Left ventricle myocardium superior (tissue), 1 donor: ENCODE results near the gene AOPEP. TPM values are rescaled to one million over a fixed set of nuclear protein-coding genes. Genes with fewer than 3 reads are reported as not detected.
"Not testable (repeated sequence)": the region's sequence is repeated elsewhere in the genome, so short reads cannot be mapped to it uniquely, and the experiment has no call there.

ENCODE experiments used
- ATAC-seq: fragments of 200-7000 bp; cut with Tn5 transposase; one replicate; pipeline ENCODE4 v1.9.1; 2020; ENCODE audit warnings: mild to moderate bottlenecking, moderate library complexity
- DNase-seq: peaks from one replicate; pipeline ENCODE4 v3.0.0-alpha.2; 2020
- intact Hi-C: fragments of 100-400 bp; cut with micrococcal nuclease; formaldehyde crosslinking; loops from one replicate; pipeline ENCODE4 v1.11.0; 2022
- total RNA-seq: library from RNA; stranded (reverse); fragmentation: NEBNext Ultra II Directional; extraction: Animal tissue kit (Norgen Biotek cat#: 25700); gene quantifications from one replicate; pipeline ENCODE4 v1.2.1, GENCODE V29; 2021
- donor health status: DM: no; HTN: yes; CAD: no; lungs with severe emphysema.

AOPEP gene
- total RNA-seq, 1 donor from 2014 or later = 161 TPM

DNA sequence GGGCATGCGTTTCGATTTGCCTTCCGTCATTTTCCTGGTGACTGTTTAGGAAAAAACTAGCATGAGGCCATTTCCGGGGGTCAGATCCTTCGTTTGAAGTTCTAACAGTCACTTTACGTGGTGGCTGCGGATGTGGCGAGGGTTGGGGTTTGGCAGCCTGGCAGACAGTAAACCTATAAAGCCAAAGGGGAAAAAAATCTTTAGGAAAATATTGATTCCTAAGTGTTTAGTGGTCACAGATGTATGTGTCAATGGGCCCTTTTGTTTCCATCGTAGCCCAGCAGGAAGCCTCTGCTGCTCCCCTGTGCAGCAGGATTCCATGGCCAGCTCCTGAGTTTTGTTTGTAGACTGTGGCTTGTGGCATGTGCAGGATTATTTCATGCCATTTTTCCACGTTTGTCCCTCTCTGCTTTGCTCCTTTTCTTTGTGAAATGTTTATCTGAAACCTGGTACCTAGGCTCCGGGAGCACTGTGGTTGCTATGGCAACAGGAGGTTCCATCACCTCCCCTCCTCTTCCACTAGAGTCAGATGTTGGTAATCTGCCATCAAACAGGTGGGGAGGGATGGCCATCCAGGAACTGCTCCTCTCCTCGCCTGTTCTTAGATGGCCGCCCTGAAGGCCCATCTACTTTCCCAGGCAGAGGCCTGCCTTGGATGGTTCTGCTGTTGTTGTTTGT, 202.3 kb downstream of the AOPEP start:
- ATAC-seq (no peak), DNase-seq (no peak)
- intact Hi-C loops = no loop called here

DNA sequence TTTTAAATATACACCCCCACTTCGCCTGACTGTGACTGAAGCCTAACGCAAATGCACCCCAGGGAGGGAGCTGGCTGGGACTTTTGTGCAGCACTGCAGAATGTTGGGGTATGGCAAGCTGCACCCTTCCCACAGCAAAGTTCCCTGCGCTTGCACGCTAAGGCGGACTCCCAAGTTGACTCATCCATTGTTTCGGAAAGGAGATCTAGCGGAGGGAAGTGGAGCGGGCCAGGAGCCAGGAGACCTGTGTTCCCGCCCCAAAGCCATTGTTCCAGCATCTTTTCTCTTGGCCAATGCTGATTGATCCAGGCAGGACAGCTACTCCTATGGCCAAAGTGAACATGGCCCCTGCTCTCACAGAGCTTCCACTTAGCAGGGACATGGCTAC, 202.9 kb downstream of the AOPEP start:
- intact Hi-C loops = no loop called here
- ATAC-seq (peak; percentile 70), DNase-seq (peak; percentile 68)

DNA sequence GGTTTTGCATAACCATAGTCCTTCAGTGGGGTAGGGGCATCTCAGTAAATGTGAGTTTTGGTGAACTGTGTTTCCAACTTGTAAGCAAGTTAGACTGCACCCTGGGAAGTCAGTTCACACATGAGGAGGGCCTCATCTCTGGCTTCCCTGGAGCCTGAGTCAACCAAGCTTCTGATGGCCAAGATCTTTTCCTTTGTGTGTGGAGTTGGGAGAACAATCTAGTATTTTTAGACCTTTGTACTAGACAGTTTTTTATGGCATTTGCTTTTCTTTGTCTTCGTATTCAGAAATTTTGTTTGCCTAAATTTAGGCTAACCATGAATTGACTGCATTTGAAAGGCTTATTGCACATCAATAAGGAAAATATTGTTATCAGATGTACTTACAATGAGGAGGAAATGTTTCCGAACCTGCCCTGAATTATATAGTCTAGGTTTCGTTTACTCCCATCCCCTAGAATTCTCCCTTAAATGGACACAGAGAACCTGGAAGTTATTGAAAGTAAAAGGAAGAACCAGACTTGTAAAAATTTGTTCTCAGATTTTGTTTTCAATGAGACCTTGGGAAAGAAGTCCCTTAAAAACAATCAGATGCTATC, 204.6 kb downstream of the AOPEP start:
- ATAC-seq = no peak
- DNase-seq = no peak
- intact Hi-C loops = no loop called here

DNA sequence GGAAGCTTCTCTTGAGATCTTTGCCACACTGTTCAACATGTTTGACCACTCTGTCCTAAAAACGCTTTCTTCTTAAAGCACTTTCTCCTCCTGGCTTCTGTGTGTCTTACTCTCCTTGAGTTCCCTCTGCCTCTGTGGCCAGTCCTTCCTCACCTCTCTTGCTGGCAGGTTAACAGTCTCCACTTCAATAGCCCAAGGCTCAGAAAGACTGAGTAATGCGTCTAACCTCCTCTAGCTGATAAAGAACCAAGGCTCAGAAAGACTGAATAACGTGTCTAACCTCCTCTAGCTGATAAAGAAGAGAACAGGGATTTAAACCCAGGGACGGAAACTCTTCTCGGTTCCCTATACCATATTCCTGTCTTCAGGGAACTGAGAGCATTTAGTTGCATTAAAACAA, 205.2 kb downstream of the AOPEP start:
- intact Hi-C loops = no loop called here

DNA sequence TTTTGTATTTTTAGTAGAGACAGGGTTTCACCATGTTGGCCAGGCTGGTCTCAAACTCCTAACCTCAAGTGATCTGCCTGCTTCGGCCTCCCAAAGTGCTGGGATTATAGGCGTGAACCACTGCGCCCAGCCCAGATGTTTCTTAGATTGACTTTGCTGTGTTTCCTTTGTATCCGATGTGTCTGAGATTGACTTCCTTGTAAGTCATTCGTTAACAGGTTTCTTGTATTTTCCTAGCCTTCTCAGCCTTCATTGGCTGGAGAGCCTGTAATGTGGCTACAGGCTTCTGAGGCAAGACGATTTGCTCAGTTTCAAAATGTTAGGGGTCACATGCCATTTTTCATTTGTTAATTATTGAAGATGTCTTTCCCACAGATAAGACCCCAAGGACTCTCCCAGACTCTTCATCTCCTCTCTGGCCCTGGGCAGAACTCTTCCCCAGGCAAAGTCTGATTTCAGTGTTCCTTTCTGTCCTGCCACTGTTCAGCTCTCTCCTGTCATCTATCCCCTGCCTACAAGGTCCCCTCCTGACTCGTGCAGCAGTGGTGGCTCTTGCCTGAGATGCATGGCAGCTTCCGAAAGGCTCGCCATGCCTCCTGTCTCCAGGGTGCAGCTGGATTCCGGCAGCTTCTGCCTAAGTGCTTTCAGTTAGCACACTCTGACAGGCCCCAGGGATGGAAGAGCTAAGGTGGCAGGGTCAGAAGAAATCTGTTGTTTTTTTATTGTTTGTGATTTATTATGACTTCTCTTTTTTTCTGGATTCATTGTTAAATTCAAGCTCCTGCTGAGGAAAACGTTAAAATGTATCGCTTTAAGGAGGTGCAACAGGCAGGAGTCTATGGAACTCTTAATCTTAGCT, 206.4 kb downstream of the AOPEP start:
- ATAC-seq (no peak), DNase-seq (no peak)
- intact Hi-C loops = no loop called here

More for the DNA sequence above, 205.2 kb downstream of the AOPEP start:
- DNase-seq = no peak
- no peak for ATAC-seq

DNA sequence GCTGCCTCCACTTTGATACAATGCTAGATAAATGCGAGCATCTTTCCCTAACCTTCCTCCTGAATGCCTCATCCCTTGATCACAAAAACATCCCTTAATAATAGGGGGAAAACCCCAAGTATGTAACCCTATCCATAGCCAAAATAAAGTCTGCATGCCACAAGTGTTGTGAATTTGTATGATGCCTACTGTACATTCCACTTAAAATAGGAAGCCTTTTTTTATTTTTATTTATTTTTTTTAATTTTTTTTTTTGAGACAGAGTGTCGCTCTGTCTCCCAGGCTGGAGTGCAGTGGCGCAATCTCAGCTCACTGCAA, 207.0 kb downstream of the AOPEP start:
- no peak for DNase-seq
- intact Hi-C loops = no loop called here
- ATAC-seq = no peak

DNA sequence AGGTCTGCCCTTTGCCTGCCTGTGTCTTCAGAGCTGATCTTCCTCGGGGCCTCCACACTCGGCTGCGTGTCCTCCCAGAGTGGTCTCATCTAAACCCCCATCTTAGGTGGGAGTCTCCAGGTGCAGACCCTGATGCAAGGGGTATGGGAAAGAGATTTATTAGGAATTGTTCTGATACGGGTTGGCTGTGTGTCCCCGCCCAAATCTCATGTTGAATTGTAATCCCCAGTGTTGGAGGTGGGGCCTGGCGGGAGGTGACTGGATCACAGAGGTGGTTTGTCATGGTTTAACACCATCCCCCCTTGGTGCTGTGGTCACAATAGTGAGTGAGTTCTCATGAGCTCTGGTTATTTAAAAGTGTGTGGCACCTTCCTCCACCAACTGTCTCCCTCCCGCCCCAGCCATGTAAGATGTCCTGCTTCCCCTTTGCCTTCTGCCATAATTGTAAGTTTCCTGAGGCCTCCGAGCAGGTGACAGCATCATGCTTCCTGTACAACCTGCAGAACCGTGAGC, 208.4 kb downstream of the AOPEP start:
- intact Hi-C loops = no loop called here
- DNase-seq (no peak), ATAC-seq (no peak)

DNA sequence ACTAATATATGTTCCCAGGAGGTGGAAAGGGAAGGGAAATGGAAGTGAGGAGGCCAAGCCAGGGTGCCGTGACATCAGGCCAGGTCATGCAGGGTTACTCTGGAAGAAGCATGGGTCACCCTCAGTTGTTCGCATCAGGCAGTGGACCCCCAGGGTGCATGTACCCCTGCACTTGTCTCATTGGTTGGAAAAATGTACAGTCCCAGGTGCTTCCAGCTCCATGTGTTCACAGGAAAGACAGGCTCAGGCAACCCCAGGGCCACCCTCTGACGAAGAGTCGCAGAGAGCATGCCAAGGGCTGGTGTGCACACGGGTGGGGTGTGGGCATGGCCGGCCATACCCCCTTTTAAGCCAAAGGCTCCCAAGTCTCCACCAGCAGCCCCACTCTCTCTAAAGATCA, 208.9 kb downstream of the AOPEP start:
- no peak for DNase-seq
- intact Hi-C loops = no loop called here
- no peak for ATAC-seq

DNA sequence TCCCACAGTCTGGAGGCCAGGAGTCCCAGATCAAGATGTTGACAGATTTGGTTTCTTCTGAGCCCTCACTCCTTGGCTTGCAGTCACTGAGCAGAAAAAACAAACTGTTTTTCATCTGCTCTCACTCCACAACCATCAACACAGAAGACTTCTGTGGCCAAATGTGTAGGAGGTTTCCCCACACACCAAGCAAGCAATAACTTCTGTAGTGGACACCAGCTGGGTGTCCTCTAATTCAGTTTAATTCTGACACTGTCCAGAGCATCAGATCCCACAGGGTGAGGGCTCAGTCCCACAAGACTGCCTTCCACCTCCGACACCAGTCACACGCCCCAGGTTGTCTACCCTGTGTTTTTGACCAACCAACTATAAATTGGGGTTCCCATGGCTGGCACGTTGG, 209.9 kb downstream of the AOPEP start:
- ATAC-seq (peak; percentile 76), DNase-seq (no peak)
- intact Hi-C loops = no loop called here

DNA sequence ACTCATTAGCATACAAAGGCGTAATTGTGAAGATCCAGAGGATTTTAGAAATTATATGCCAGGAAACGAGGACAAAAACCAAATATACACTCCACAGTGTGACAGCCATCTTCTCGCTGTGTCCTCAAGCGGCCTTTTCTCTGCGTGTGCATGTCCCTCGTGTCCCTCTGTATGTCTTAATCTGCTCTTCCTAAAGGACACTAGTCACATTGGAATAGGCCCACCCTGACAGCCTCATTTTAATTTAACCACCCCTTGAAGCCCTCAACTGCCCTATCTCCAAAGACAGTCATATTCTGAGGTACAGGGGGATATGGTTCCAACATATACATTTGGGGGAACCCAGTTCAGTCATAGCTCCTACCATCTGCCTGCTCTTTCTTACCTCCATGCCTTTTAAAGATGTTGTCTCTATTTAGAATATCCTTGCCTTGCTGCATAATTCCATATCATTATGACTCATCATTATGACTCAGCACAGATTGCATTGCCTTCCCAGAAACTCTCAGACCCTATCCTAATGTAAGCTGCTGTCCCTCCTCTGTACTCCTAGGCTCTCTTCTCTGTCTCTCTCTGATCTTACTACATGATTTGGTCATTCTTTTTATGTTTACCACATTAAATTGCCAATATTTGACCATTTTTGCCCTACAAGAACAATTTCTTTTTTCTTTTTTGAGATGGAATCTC, 210.9 kb downstream of the AOPEP start:
- DNase-seq (no peak), ATAC-seq (peak; percentile 40)
- intact Hi-C loops = no loop called here

DNA sequence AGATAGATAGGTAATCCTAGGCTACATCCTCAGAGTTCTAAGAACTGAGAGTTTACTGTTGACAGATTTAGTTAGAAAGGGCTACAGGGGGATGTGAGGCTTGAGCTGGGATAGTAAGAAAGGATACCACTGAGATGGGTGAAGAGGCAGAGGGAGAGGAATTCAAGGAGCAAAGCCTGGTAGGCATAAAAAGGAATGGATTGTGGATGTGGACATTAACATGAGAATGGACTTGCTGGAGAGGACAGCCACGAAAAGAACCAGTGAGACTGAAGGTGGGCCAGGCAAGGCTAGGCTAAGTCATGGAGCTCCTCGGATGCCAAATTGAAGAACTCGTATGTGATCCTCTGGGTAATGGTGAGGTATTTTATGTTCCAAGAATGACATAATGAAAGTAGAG, 211.9 kb downstream of the AOPEP start:
- DNase-seq = no peak
- intact Hi-C loops = no loop called here

DNA sequence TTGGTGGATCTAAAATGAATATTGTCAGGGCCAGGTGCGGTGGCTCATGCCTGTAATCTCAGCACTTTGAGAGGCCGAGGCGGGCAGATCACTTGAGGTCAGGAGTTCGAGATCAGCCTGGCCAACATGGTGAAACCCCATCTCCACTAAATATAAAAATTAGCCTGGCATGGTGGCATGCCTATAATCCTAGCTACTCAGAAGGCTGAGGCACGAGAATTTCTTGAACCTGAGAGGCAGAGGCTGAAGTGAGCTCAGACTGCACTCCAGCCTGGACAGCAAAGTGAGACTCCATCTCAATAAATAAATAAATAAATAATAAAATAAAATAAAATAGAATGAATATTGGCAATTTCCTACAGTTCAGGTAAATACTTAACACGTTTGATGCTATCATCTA, 213.8 kb downstream of the AOPEP start:
- DNase-seq, intact Hi-C loops, ATAC-seq: not testable (repeated sequence)

More for the DNA sequence above, 211.9 kb downstream of the AOPEP start:
- ATAC-seq = no peak

DNA sequence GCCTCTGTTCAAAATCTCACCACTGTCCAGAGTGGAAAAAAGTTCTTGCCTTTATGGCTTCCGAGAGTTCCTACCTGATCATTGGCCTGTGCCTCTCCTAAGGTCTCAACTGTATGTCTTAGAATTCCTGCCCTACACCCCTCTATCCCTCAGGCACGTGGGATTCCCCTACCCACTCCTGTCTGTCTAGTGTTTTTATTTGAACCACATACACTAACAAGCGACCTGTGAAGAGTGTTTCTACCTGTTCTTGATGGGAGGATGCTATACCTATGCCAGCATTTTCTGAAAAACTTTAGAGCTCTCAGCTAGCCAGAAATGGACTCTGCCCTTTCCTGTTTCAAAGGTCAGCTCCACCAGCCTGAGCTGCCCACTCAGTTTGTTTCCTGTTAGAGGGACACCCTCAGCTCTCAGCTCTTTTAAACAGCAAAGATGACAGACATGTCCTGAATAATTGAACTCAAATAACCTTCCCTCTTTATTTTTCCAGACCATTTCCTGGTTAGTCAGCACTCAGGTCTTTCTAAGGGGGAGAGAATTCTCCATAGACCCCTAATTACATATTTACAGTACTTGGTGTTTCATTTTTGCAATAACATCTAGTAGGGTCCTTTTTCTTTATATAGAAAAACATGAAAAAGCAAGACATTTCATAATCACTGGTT, 214.8 kb downstream of the AOPEP start:
- DNase-seq (no peak), ATAC-seq (peak; percentile 21)
- intact Hi-C loops = no loop called here

DNA sequence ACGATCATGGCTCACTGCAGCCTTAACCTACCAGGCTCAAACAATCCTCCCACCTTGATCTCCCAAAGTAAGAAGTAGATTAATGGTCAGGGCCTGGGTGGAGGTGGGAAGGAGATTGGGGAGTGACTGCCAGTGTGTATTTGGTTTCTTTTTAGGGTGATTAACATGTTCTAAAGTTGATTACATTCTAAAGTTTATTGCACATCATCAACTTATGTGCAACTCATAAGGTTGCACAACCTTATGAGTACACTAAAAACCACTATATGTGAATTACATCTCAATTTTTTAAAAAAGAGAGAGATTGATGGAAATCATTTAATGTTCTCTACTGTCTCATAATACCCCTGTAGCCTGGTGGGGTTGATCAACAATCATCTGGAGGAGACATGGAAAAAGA, 218.1 kb downstream of the AOPEP start:
- intact Hi-C loops = no loop called here
- DNase-seq (no peak), ATAC-seq (no peak)

DNA sequence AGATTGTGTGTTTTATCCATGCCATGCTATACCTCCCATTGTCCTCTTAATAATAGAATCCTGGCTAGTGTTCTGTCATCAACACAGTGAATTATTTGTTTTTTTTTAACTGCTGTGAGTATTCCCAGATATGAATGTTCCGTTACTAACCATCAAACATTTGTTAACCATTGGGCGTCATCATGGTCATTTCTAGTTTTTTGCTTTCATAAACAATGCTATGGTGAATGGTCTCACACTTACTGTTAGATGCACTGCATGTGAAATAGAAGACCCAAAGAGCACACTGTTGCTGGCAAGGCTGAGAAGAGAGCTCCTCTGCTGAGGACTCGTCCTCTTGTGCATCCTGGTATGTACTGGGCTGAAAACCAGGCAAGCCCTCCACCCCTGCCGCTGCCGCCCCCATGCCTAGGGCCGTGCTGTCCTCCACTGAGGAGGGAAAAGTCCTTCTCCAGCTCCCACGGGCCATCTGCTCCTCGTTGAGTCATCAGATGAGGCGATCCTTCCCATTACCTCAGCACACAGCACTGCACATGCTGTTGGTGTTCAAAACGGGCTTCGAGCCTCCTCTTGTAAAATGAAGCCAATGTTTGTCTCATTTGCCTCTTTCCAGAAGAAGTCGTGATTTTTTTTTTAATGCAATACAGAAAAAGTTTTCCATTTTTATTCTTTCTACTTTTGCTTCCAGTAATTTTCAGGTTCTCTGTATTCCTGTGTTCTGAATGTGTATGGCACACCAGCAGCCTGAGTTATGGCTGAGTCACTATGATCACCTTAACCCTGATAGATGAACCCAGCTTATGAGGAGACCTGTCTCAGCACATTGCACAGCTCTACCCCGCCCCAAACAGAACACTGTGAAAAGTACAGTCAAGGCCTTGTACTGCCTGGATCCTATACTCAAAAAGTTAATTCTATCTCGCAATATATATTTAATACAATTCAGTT, 219.0 kb downstream of the AOPEP start:
- DNase-seq (peak; percentile 62), ATAC-seq (peak; percentile 86)
- intact Hi-C loops = no loop called here

DNA sequence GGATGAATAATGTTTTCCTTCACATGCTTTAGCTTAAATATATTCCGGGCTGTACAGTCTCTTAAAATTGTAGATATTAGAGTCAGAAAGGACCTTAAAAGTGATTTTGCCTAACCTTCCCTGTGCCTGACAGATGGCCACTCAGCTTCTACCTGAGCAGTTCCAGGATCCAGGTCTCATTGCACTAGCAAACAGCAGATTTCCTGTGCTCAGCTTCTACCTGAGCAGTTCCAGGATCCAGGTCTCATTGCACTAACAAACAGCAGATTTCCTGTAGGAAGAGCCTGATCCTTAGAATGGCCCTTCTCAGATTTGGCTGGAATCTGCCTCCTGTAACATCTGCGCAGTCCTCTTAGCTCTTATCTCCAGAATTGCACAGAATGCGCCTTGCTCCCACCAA, 219.8 kb downstream of the AOPEP start:
- DNase-seq (no peak), ATAC-seq (no peak)
- intact Hi-C loops = no loop called here

DNA sequence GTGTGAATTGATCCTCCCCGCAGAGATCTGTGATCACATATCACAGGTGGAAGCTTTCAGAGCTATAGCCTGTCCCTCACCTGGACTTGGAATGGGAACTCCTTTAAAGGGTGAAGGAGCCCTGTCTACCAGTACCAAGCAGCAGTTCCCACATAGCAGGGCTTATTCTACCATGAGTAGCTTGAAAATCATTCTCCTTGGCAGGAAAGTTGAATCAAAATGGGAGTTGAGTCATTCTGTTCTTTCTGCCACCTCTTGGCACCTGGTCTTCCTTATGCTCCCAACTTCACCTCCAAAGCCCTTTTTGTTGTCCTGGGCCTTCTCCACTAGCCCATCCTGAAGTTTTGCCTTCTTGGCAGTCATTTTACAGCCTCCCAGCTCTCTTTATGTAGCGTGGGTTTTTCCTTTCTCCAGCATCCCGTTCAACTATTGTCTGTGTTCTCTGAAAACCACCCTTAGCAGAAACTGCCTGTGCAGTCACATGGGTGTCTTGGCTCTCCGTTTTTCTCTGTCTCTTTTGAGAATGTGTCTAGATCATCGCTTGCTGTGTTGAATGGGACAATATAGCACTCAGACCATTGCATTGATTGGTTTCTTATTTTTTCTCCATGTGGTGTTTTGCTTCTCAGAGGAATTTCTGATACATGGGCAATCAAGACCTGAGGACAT, 222.2 kb downstream of the AOPEP start:
- intact Hi-C loops = no loop called here
- DNase-seq = no peak
- no peak for ATAC-seq

DNA sequence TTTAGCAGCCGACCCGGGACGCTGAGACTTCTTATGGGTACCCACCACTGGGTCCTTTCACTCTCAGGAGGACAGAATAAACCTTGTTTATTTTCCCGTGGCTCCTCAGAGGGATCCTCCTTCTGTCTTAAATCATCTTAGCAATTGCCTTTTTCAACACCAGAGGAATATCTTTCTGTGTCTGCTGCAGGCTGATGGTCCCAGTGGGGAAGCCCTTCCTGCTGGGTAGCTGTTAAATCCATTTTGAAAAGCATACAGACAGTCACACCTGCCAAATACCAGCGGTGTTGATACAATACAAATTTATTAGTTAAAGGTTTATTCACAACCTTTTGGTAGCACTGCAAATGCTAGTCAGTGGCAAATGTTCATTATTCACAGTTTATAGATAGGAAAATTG, 222.9 kb downstream of the AOPEP start:
- intact Hi-C loops = no loop called here
- no peak for DNase-seq
- no peak for ATAC-seq
